ENCODE measurements around the gene GTPBP3. TPM values are rescaled to one million over a fixed set of nuclear protein-coding genes. Genes with fewer than 3 reads are reported as not detected.
A peak's percentile ranks its signal among the peaks of the same experiment; 100 is the strongest.

GTPBP3 gene
- total RNA-seq, 3 donors from 2014 or later (not counting 1 experiment from before 2014, with no cell fraction given) = 21.6 to 33.0 (median 27.7) TPM

GRCh38 chr19:17335575-17335974 lies 1.8 kb upstream of the GTPBP3 start:
- Mint-ChIP-seq H3K4me3 (peak overlapping the region; percentile 92), H3K36me3 (no peaks in the 10 kb centered on the region), H3K9me3 (no peaks in the 10 kb centered on the region), H3K27me3 (ENCODE audit: low read depth in 2 of 2) (no peaks in the 10 kb centered on the region), H3K4me1 (peaks cover 25 to 44% of the 10 kb centered on the region in 2 donors), H3K27ac (peak overlapping the region in 1 of 2 donors; percentile 46)
- intact Hi-C loops (cut with micrococcal nuclease) = loop anchor here (5.0 to 10.0 kb wide), 2 partner anchors 43 to 69 kb away; partner anchors contain the start of gene BST2
- no peak for TF ChIP-seq CTCF (IDR thresholded peaks at IDR 0.05)
- ATAC-seq (no peak), DNase-seq (peak in 1 of 2 donors; percentile 28)
- Histone ChIP-seq H3K4me3 (ENCODE audit: low read length) (no peak overlapping the region), H3K27me3 (ENCODE audit: control insufficient read depth, insufficient read depth, low read length) (no peaks in the 10 kb centered on the region), H3K36me3 (ENCODE audit: control insufficient read depth, insufficient read depth, low read length) (no peaks in the 10 kb centered on the region), H3K27ac (ENCODE audit: low read length) (no peak overlapping the region), H3K9me3 (ENCODE audit: control insufficient read depth, insufficient read depth, low read length) (no peaks in the 10 kb centered on the region), H3K4me1 (ENCODE audit: control insufficient read depth, insufficient read depth, low read length) (peaks cover 40% of the 10 kb centered on the region)
- WGBS (ENCODE audit: insufficient coverage) = 80% methylated on average over 10 of the region's 10 CpGs

- no peak overlapping the region for H3K27ac ChIP-seq (ENCODE audit: low read length)
- peaks cover 22 to 40% of the 10 kb centered on the region in 2 donors for H3K4me1 Mint-ChIP-seq
- 7% methylated on average over 50 of the region's 50 CpGs for WGBS (ENCODE audit: insufficient coverage)
- no peaks in the 10 kb centered on the region for H3K27me3 ChIP-seq (ENCODE audit: control insufficient read depth, insufficient read depth, low read length)
- ATAC-seq (no peak), DNase-seq (peak in 1 of 2 donors; percentile 62)
- no peaks in the 10 kb centered on the region for H3K9me3 Mint-ChIP-seq
- peak overlapping the region; percentile 72 for H3K4me3 ChIP-seq (ENCODE audit: low read length)
- peaks cover 9% of the 10 kb centered on the region for H3K36me3 ChIP-seq (ENCODE audit: control insufficient read depth, insufficient read depth, low read length)
- no peak for TF ChIP-seq CTCF (IDR thresholded peaks at IDR 0.05)
- no peaks in the 10 kb centered on the region for H3K36me3 Mint-ChIP-seq
- peak overlapping the region; percentile 88 to 93 for H3K27ac Mint-ChIP-seq
- H3K4me3 Mint-ChIP-seq = peak overlapping the region; percentile 93
- H3K27me3 Mint-ChIP-seq (ENCODE audit: low read depth in 2 of 2) = no peaks in the 10 kb centered on the region
- intact Hi-C loops (cut with micrococcal nuclease) = loop anchor here (1.0 to 10.0 kb wide), 4 partner anchors 29 to 71 kb away; partner anchors contain the start of genes BABAM1, BST2 and DDA1
- H3K9me3 ChIP-seq (ENCODE audit: control insufficient read depth, insufficient read depth, low read length) = no peaks in the 10 kb centered on the region
- peaks cover 40% of the 10 kb centered on the region for H3K4me1 ChIP-seq (ENCODE audit: control insufficient read depth, insufficient read depth, low read length)
Observed at GRCh38 chr19:17337675-17338432, 501 bp downstream of the GTPBP3 start.

- no peak overlapping the region for H3K27ac ChIP-seq (ENCODE audit: low read length)
- H3K4me3 ChIP-seq (ENCODE audit: low read length) = no peak overlapping the region
- peaks cover 37% of the 10 kb centered on the region for H3K4me1 ChIP-seq (ENCODE audit: control insufficient read depth, insufficient read depth, low read length)
- H3K27me3 Mint-ChIP-seq (ENCODE audit: low read depth in 2 of 2) = no peaks in the 10 kb centered on the region
- H3K4me3 Mint-ChIP-seq = peak overlapping the region; percentile 93
- H3K36me3 Mint-ChIP-seq = no peaks in the 10 kb centered on the region
- H3K9me3 ChIP-seq (ENCODE audit: control insufficient read depth, insufficient read depth, low read length) = no peaks in the 10 kb centered on the region
- no peak for DNase-seq
- H3K27me3 ChIP-seq (ENCODE audit: control insufficient read depth, insufficient read depth, low read length) = no peaks in the 10 kb centered on the region
- WGBS (ENCODE audit: insufficient coverage) = 96% methylated on average over 26 of the region's 30 CpGs
- intact Hi-C loops (cut with micrococcal nuclease) = loop anchor here (5.0 to 10.0 kb wide), 2 partner anchors 46 to 66 kb away; partner anchors contain the start of gene BST2
- peaks cover 9% of the 10 kb centered on the region for H3K36me3 ChIP-seq (ENCODE audit: control insufficient read depth, insufficient read depth, low read length)
- H3K27ac Mint-ChIP-seq = no peak overlapping the region
- no peak for TF ChIP-seq CTCF (IDR thresholded peaks at IDR 0.05)
- ATAC-seq = no peak
- H3K9me3 Mint-ChIP-seq = no peaks in the 10 kb centered on the region
- H3K4me1 Mint-ChIP-seq = peaks cover 20 to 36% of the 10 kb centered on the region in 2 donors
Observed at GRCh38 chr19:17338433-17339078, 1.2 kb downstream of the GTPBP3 start.

All from natural killer cell (primary cell).